OCI-LY7 (cell line): ENCODE results near the gene NT5C3A. TPM values are rescaled to one million over a fixed set of nuclear protein-coding genes. Genes with fewer than 3 reads are reported as not detected.

Experiments used
- BruUV-seq: library from RNA; stranded (reverse); fragments of 400-500 nt; replicated peaks from 2 replicates; lab custom pipeline; 2021; lab: Mats Ljungman, UMichigan
- CTCF ChIA-PET: fragments of 300-600 bp; sonication (Branson Sonifier 250); formaldehyde crosslinking; loops from one replicate; lab custom pipeline; 2022; ENCODE audit warnings: antibody characterized with exemption; ENCODE audit not compliant: unreplicated experiment; lab: Charles Lee
- POLR2A ChIA-PET: fragments of 300-600 bp; sonication (Branson Sonifier 250); formaldehyde crosslinking; loops from one replicate; lab custom pipeline; 2022; ENCODE audit warnings: antibody characterized with exemption; lab: Charles Lee
- DNase-seq: peaks from one replicate; pipeline ENCODE4 v3.0.0-alpha.2; 2015; ENCODE audit warnings: low spot score
- H2AFZ ChIP-seq: fragments of 200-600 bp; sonication (generic), shearing (Covaris generic); 2 replicates; pipeline ENCODE4 v1.6.1; 2014; ENCODE audit warnings: mild to moderate bottlenecking, antibody characterized with exemption, low read length, moderate library complexity
- H3K27ac ChIP-seq: fragments of 200-600 bp; sonication (generic); 2 replicates; pipeline ENCODE4 v1.5.1; 2014; ENCODE audit warnings: mixed run types, low read depth, mild to moderate bottlenecking, moderate library complexity, low read length, inconsistent platforms; ENCODE audit not compliant: poor library complexity, severe bottlenecking
- H3K36me3 ChIP-seq: fragments of 200-600 bp; sonication (generic); 2 replicates; pipeline ENCODE4 v1.6.1; 2014; ENCODE audit warnings: mild to moderate bottlenecking, antibody characterized with exemption, low read length, moderate library complexity, mixed read lengths; ENCODE audit not compliant: insufficient read depth
- H3K4me1 ChIP-seq: fragments of 200-600 bp; sonication (generic); 2 replicates; pipeline ENCODE4 v1.5.1; 2014; ENCODE audit warnings: mild to moderate bottlenecking, low read length; ENCODE audit not compliant: insufficient read depth, poor library complexity, severe bottlenecking
- H3K4me2 ChIP-seq: fragments of 200-600 bp; sonication (generic); 2 replicates; pipeline ENCODE4 v1.6.1; 2014; ENCODE audit warnings: mild to moderate bottlenecking, low read length
- H3K4me3 ChIP-seq: fragments of 200-600 bp; sonication (generic); 2 replicates; pipeline ENCODE4 v1.5.1; 2014; ENCODE audit warnings: mild to moderate bottlenecking, low read depth, low read length; ENCODE audit not compliant: poor library complexity, severe bottlenecking
- H3K79me2 ChIP-seq: fragments of 200-600 bp; sonication (generic); 2 replicates; pipeline ENCODE4 v1.6.1; 2016; ENCODE audit warnings: low read depth, mild to moderate bottlenecking, low read length, moderate library complexity, mixed read lengths; ENCODE audit not compliant: insufficient read depth
- H3K9me2 ChIP-seq: fragments of 200-600 bp; sonication (generic); 2 replicates; pipeline ENCODE4 v1.6.1; 2016; ENCODE audit warnings: mild to moderate bottlenecking, low read length, mixed read lengths; ENCODE audit not compliant: insufficient read depth
- H3K9me3 ChIP-seq: fragments of 200-600 bp; sonication (generic); 2 replicates; pipeline ENCODE4 v1.6.1; 2014; ENCODE audit warnings: mild to moderate bottlenecking, mixed run types, low read length, mixed read lengths
- H4K20me1 ChIP-seq: fragments of 200-600 bp; sonication (generic); 2 replicates; pipeline ENCODE4 v1.6.1; 2014; ENCODE audit warnings: mild to moderate bottlenecking, antibody characterized with exemption, low read length, moderate library complexity, mixed read lengths; ENCODE audit not compliant: insufficient read depth
- CTCF ChIP-seq: fragments of 200-600 bp; sonication (generic); conservative IDR thresholded peaks from 2 replicates; pipeline ENCODE4 v1.5.1; 2014; ENCODE audit warnings: mild to moderate bottlenecking, antibody characterized with exemption, low read length, moderate library complexity, mixed read lengths
- EZH2phosphoT487 ChIP-seq: fragments of 200-600 bp; sonication (generic); IDR thresholded peaks from 2 replicates; pipeline ENCODE4 v1.6.1; 2018; ENCODE audit warnings: low read depth, borderline replicate concordance, mild to moderate bottlenecking, mixed run types, antibody characterized with exemption, low read length, moderate library complexity, mixed read lengths
- intact Hi-C: fragments of 100-400 bp; cut with micrococcal nuclease; formaldehyde crosslinking; loops from one replicate; pipeline ENCODE4 v1.10.0; 2022; ENCODE audit not compliant: unreplicated experiment
- total RNA-seq, 2 experiments: library from RNA; depleted of rRNA in 1 of 2; stranded (reverse); fragments of >200 nt in 1 of 2; shearing (Covaris generic) in 1 of 2; gene quantifications; 2 replicates each; pipeline ENCODE4 v1.2.3, GENCODE V29; 2014 to 2022

NT5C3A gene
- total RNA-seq, 2 experiments from 2014 or later = 37.1 to 62.4 TPM

DNA sequence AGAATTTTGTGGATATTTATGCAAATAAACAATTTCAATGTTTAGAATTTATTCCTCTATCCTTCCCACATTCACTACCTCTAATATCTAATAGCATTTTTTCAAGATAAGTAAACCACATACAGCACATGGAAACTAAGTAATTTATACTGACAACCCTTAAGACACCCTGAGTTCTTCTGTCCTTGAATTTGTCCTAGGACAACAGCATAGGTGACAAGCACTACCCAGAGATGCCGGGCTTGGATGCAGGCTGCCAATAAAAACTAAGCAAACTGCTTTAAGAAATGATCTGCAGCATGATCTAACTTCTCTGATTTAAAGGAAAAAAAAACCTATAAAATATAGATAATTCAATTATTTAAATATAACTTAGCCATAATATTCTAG is 22.7 kb downstream of the NT5C3A start:
- H3K79me2 ChIP-seq = peaks cover 100% of the 10 kb centered on the region
- no TSS peak for BruUV-seq
- no peak for DNase-seq
- intact Hi-C loops = no loop called here
- no peaks in the 10 kb centered on the region for H3K9me3 ChIP-seq
- TF ChIP-seq CTCF = no peak
- TF ChIP-seq EZH2phosphoT487 = no peak
- H3K27ac ChIP-seq = peak overlapping the region; percentile 85
- CTCF ChIA-PET = interaction anchor here (1.3 kb wide), 1 partner anchor 68 kb away, joined by 3 read pairs; no protein-coding TSS in a partner anchor
- peaks cover 35% of the 10 kb centered on the region for H4K20me1 ChIP-seq
- H2AFZ ChIP-seq = no peak overlapping the region
- H3K4me1 ChIP-seq = peaks cover 61% of the 10 kb centered on the region
- POLR2A ChIA-PET = interaction anchor here (0.7 to 3.2 kb wide), 17 partner anchors 9 to 150 kb away, joined by 3 to 44 read pairs (median 9); partner anchors contain the start of gene NT5C3A
- peak overlapping the region; percentile 83 for H3K4me2 ChIP-seq
- H3K4me3 ChIP-seq = peak overlapping the region; percentile 69
- no peaks in the 10 kb centered on the region for H3K9me2 ChIP-seq
- peaks cover 23% of the 10 kb centered on the region for H3K36me3 ChIP-seq

DNA sequence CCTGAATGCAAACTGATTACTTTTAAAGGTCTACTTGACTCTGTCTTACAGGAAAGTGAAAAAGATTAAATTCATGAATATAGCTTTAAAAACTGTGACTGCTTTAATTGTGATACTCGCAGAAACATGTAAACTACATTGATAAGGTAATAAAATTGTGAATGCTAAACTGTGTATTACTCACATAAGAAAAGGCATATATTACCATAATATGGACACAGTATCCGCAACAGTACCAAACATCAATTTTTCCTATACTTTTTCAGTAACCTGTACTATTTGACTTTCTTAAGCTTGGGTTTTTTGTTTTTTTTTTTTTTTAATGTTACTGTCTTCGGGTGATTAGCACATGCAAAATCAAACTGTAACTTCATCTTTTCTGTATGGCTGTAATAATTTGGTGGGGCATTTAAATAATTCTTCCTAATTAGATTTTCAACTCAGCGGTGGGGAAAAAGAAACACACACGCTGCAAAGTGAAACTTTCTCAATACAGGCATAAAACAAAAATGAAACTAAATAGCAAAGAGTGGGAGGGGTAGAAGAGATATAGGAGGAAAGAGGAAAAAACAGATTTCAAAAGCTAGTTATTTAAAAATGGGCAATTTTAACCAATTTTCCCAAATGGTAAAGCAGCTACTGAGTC is 23.2 kb downstream of the NT5C3A start:
- ChIA-PET CTCF (interaction anchor here (1.3 kb wide), 1 partner anchor 69 kb away, joined by 3 read pairs; no protein-coding TSS in a partner anchor), POLR2A (interaction anchor here (0.6 to 3.2 kb wide), 15 partner anchors 9 to 362 kb away, joined by 3 to 44 read pairs (median 9); partner anchors contain the start of gene NT5C3A)
- H3K79me2 ChIP-seq = peaks cover 100% of the 10 kb centered on the region
- peaks cover 28% of the 10 kb centered on the region for H3K36me3 ChIP-seq
- no peak for TF ChIP-seq CTCF
- no peak for TF ChIP-seq EZH2phosphoT487
- H3K9me2 ChIP-seq = no peaks in the 10 kb centered on the region
- peak overlapping the region; percentile 85 for H3K27ac ChIP-seq
- DNase-seq = peak; percentile 43
- peaks cover 57% of the 10 kb centered on the region for H3K4me1 ChIP-seq
- no TSS peak for BruUV-seq
- H3K4me3 ChIP-seq = peak overlapping the region; percentile 69
- H3K4me2 ChIP-seq = peak overlapping the region; percentile 83
- H3K9me3 ChIP-seq = no peaks in the 10 kb centered on the region
- intact Hi-C loops = no loop called here
- no peak overlapping the region for H2AFZ ChIP-seq
- peaks cover 34% of the 10 kb centered on the region for H4K20me1 ChIP-seq

- peaks cover 34% of the 10 kb centered on the region for H4K20me1 ChIP-seq
- peak overlapping the region; percentile 83 for H3K4me2 ChIP-seq
- ChIA-PET POLR2A (interaction anchor here (0.9 to 3.2 kb wide), 5 partner anchors 10 to 69 kb away, joined by 3 to 44 read pairs (median 10); no protein-coding TSS in a partner anchor), CTCF (no interaction called here)
- peaks cover 51% of the 10 kb centered on the region for H3K4me1 ChIP-seq
- peaks cover 98% of the 10 kb centered on the region for H3K79me2 ChIP-seq
- no peak for DNase-seq
- no peaks in the 10 kb centered on the region for H3K9me2 ChIP-seq
- H3K9me3 ChIP-seq = no peaks in the 10 kb centered on the region
- H2AFZ ChIP-seq = no peak overlapping the region
- BruUV-seq = no TSS peak
- H3K4me3 ChIP-seq = peak overlapping the region; percentile 69
- H3K27ac ChIP-seq = peak overlapping the region; percentile 85
- H3K36me3 ChIP-seq = peaks cover 33% of the 10 kb centered on the region
- intact Hi-C loops = no loop called here
- no peak for TF ChIP-seq CTCF
- no peak for TF ChIP-seq EZH2phosphoT487
These were observed 23.9 kb downstream of the NT5C3A start for GRCh38 chr7:33038639-33039038.
